Measurements from ENCODE around the gene TRHDE.

Gene TRHDE

GRCh38 chr12:72272091-72272661 is at the start of gene TRHDE:
Gene TRHDE (plus strand): TSS chr12:72272370. CDS start chr12:72272644, 274 bp downstream.
- no peak for DNase-seq

DNA sequence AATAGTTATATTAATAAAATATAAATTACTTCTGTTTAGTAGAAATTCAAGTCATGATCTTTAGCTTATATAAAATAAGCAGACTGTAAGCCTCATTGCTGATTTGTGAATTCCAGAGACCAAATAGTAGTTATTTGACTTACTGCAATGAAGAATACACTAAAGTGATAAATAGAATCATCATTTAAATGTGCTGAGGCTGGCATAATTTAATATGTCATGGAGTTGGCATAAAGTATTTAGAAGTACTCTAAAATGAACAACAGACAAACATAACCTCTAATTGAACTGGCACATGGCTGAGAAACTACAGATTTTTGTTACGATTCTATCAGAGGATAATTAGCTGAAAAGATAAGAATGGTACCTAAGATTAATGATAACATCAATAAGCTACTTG is 45.7 kb upstream of the TRHDE start:
- no peak for DNase-seq

DNA sequence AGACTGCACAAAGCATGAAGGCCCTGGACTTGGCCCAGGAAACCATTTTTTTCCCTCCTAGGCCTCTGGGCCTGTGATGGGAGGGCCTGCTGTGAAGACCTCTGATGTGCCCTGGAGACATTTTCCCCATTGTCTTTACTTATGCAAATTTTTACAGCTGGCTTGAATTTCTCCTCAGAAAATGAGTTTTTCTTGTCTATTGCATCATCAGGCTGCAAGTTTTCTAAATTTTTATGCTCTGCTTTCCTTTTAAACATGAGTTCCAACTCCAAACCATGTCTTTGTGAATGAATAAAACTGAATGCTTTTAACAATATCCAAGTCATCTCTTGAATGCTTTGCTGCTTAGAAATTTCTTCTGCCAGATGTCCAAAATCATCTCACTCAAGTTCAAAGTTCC is 43.7 kb upstream of the TRHDE start:
- DNase-seq, result no peak

- no peak for DNase-seq
Observed at GRCh38 chr12:72230589-72230988, 41.6 kb upstream of the TRHDE start.

- no peak for DNase-seq
Observed at GRCh38 chr12:72234886-72235285, 37.3 kb upstream of the TRHDE start.

DNA sequence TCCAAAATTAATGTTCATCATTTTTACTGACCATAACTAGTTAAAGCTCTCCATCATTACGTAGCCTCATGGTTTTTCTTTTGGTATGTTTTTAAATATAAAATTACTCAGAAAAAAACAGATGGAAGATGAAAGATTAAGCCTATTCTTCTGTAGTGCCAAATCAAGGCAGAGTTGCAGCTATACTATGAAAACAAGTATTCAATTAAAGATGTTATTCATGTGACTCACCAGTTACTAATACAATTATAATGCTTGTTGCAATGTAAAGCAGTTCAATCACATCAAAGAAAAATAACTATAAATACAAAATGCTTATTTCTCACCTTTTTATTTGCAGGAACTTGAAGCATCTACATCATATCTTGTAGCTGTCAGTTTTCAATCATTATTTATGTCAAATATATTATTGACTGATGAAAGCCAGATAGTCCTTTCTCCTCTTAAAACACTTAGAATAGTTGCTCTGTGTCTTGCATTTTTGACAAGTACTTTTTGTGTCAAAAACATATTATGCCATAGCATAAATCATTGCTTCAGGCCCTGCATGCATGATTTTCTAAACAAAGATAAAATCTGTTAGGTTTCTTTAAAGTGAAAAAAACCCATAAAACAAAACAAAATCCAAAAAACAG is 36.0 kb upstream of the TRHDE start:
- no peak for DNase-seq

- DNase-seq, result no peak
Observed at GRCh38 chr12:72241552-72241951, 30.6 kb upstream of the TRHDE start.

DNA sequence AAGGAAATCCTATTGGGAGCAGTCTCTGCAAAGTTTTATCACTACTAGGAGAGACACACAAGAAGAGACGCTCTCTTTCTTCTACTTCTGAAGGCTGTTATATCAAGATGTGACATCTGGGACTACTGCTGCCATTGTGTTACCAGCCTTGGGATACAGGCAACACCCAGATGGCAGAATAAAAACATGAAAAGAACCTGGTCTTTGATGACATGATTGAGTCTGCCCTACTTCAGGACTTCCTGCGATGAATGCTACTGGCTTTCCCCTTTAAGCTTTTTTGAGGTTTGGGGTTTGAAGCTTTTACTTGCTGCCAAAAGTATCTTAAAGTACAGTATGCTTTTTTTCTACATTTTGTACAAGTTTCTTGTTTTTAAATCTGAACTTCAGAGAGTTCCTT is 29.2 kb upstream of the TRHDE start:
- no peak for DNase-seq

DNA sequence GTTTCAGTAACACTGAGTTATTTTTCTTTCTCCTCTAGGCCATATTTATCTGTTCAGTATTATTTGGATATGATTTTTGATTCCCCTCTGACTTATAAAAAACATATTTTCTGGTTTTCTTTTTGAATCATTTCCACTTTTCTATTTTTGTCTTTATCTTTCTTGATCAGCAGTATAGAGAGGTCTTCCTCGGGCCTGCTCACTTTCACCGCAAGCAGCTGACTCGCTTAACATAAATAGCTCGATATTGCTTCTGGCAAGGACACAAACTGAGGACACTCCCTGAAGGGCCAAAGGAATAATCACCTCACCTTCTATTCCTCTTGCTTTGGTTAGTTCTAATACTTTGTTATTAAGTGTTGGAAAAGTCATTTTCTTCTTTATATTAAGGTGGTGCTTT is 25.8 kb upstream of the TRHDE start:
- no peak for DNase-seq

DNA sequence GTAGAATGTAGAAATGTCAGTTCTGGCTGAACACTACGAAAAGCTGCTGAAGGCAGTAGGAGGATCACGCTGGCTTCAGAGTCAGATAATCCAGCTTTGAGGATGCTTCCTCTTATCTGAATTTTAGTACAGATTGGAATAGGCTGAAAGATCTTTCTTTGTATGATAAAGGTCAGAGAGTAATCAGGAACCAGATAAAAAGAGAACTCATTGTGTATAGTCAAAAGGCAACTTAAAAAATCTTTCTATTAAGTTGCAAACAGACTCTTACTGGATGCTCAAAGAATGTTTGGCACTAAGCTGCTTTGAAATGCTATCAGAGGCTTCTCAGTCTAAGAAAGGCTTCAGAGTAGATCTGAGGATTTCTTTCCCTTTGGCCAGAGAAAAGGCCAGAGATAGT is 21.8 kb upstream of the TRHDE start:
- DNase-seq, result no peak

DNA sequence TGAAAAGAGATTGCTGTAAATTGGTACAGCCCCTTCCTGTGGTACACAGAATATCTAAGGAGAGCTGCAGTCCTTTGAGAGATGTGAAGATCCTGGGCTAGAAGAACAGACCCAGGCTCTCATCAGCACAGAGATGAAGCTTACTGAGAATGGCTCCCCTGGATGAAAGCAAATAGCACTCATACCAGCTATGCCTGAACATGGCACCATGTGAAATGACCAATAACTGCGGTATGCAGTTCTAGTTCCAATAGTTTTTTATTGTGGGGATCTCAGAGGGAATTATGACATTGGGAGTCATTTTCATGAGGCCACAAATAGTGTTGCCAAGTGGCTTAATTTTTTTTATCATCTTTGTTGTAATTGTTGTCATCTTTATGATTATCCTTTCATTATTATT is 15.4 kb upstream of the TRHDE start:
- DNase-seq, result no peak

DNA sequence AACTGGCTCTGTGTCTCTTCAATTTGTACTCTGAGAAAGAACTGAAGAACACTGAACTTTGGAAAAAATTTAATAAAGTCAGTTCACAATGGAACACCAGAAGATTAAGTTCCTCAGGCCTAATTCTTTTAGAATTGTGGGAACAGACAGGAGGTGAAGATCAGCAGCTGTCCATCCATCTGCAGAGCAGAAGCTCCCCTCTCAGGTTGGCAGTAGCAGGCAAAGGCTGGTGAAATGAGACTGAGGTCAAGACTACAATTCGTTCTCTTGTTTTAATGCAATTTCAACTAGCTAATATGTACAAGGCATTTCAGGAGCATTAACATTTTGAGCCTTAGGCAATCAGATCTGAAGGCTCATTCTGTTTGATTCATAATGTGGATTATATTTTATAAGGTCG is 10.3 kb upstream of the TRHDE start:
- DNase-seq, result no peak

- no peak for DNase-seq
Observed at GRCh38 chr12:72264548-72265175, 7.5 kb upstream of the TRHDE start.

GRCh38 chr12:72267974-72268373 is 4.2 kb upstream of the TRHDE start:
- no peak for DNase-seq

GRCh38 chr12:72268386-72268785 is 3.8 kb upstream of the TRHDE start:
- no peak for DNase-seq

DNA sequence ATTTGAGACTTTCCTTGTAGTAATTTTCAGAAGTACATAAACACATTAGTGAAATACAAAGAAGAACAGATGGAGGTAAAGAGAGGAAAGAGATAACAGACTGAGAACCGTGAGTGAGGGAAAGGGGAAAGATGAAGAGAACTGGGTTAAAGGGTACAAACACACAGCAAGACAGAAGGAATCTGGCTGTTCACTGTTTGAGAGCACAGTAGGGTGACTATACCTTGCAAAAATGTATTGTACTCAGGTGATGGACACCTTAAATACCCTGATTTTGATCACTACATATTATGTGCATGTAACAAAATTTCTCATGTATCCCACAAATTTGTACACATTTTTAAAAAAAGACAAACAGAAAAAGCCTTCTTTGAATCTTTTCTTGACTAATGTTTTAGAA is 2.7 kb upstream of the TRHDE start:
- DNase-seq, result no peak

GRCh38 chr12:72270246-72270645 is 1.9 kb upstream of the TRHDE start:
- DNase-seq, result no peak

DNA sequence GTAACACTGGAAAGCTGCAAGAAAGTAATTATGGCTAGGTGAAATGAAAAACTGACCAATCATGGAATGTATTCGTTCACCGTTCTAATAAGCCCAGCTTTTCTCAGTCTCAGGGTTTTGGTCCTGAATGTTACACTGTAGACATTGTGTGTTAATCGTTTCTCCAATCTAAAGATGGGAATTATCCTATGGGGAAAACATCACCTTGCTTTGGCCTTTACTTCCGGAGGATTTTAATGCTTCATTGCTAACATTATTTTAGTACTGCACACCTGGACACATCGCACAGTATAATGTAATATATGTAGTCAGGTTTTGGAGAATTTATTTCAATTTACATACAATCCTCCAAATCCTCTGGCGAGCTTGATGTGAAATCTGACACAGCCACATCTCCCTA is 1.2 kb upstream of the TRHDE start:
- DNase-seq, result no peak

DNA sequence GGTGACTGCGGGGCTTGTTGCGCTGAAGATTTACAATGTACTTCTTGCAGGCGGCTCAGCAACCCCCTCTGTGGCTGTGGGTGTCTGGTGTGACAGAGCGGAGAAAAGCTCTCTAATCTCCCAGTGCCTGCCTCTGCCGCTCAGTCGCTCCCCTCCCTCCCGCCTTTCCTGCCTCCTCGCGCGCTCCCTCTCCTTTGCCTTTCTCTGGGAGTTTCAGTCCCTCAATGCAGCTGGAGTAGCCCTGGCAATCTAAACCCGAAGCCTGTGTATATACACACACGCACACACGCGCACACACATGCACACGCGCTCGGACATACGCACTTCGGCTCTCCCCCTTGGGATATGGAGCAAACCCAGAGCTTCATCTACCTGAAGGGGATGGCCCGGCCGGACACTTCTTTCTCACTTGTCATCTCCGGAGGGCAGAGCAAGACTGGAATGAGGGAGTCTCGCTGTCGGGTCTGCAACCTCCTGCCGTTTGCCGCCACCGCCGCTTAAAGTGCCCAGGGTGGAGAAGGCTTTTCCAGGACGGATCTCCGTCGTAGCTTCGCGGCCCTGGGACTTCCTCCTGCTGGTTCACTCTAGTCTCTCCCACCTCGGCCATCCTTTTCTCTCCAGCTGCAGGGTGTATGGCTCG is 599 bp upstream of the TRHDE start:
- DNase-seq, result no peak

DNA sequence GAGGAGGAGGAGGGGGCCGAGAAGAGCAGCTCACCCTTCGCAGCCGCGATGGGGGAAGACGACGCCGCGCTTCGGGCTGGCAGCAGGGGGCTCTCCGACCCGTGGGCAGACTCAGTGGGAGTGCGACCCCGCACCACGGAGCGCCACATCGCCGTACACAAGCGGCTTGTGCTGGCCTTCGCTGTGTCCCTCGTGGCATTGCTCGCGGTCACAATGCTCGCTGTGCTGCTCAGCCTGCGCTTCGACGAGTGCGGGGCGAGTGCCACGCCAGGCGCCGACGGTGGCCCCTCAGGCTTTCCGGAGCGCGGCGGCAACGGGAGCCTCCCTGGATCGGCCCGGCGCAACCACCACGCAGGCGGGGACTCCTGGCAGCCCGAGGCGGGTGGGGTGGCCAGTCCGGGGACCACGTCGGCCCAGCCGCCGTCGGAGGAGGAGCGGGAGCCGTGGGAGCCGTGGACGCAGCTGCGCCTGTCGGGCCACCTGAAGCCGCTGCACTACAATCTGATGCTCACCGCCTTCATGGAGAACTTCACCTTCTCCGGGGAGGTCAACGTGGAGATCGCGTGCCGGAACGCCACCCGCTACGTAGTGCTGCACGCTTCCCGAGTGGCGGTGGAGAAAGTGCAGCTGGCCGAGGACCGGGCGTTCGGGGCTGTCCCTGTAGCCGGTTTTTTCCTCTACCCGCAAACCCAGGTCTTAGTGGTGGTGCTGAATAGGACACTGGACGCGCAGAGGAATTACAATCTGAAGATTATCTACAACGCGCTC is 745 bp downstream of the TRHDE start:
- no peak for DNase-seq

DNA sequence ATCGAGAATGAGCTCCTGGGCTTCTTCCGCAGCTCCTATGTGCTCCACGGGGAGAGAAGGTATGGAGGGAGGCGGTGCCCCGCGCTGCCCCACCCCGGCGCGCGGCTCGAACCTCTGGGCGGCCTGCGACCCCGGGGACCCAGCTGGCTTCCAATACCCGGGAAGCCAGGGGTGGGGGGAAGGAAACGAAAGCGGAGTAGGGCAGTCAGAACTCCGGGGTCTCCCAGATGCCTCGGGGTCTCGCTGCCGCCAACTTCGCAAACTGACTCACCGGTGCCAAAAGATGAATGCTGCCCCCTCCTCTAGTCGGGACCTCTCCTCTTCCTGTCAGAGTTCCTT is 1.3 kb downstream of the TRHDE start:
- DNase-seq, result no peak

DNA sequence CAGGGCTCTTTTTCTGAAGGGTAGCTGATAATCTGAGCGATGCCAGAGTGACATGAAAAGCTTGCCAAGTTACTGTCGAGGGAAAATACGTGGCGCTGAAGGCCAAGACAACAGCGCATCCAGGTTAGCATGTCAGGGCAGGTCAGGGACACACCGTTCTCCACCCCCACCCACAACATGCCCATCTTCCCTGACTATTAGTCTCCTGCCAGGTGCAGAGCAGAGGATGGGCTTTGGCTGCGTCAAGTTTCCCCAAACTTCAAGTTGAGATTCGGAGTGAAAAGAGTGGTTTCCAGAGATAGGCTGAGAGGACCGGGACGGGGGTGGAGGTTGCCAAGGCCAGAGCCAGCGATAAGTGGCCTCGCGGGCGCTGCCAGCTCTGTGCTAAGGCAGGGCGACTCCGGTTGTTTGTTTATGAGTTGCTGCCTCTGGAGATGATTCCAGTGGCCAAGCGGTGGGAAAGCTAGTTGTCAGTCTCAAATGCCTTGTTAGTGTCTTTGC is 1.7 kb downstream of the TRHDE start:
- DNase-seq, result no peak

- no peak for DNase-seq
Observed at GRCh38 chr12:72274931-72275330, 2.8 kb downstream of the TRHDE start.
